DND-41 (cell line): Measurements from ENCODE around the gene KRT23.

Experiments used
- EZH2 ChIP-seq: IDR thresholded peaks from 3 replicates; pipeline ENCODE4 v1.6.1; 2012; ENCODE audit warnings: borderline replicate concordance, low read depth, mild to moderate bottlenecking, moderate library complexity, low read length, inconsistent platforms; ENCODE audit not compliant: severe bottlenecking
- TF ChIP-seq, protein P1 (sequence below): IDR thresholded peaks from 2 replicates; pipeline ENCODE4 v1.5.1; 2012; ENCODE audit warnings: borderline replicate concordance, low read length, moderate library complexity, mild to moderate bottlenecking; ENCODE audit not compliant: poor library complexity, severe bottlenecking; ENCODE audit errors: extremely low read depth

- TF ChIP-seq, protein P1, sequence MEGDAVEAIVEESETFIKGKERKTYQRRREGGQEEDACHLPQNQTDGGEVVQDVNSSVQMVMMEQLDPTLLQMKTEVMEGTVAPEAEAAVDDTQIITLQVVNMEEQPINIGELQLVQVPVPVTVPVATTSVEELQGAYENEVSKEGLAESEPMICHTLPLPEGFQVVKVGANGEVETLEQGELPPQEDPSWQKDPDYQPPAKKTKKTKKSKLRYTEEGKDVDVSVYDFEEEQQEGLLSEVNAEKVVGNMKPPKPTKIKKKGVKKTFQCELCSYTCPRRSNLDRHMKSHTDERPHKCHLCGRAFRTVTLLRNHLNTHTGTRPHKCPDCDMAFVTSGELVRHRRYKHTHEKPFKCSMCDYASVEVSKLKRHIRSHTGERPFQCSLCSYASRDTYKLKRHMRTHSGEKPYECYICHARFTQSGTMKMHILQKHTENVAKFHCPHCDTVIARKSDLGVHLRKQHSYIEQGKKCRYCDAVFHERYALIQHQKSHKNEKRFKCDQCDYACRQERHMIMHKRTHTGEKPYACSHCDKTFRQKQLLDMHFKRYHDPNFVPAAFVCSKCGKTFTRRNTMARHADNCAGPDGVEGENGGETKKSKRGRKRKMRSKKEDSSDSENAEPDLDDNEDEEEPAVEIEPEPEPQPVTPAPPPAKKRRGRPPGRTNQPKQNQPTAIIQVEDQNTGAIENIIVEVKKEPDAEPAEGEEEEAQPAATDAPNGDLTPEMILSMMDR: no peak
- TF ChIP-seq EZH2: no peak
Observed at GRCh38 chr17:40915721-40916256, 21.7 kb downstream of the KRT23 start.
